Activated CD8-positive, alpha-beta T cell treated with anti-CD3 and anti-CD28 coated beads, Interleukin-2, amount 10 ng/mL, durations not matched to agents 7 days and 5 days (primary cell): ENCODE data around the gene NHLRC4. TPM values are rescaled to one million over a fixed set of nuclear protein-coding genes. Genes with fewer than 3 reads are reported as not detected.

Source experiments
- ATAC-seq: fragments of 150-1000 bp; cut with Tn5 transposase; one replicate; pipeline ENCODE4 v1.10.0; 2021; ENCODE audit warnings: moderate library complexity
- CTCF ChIA-PET: fragments of 350-600 bp; sonication (Branson Sonifier 250); formaldehyde crosslinking; loops from one replicate; lab custom pipeline; 2021; ENCODE audit warnings: antibody characterized with exemption; lab: Charles Lee
- POLR2A ChIA-PET: fragments of 350-600 bp; sonication (Branson Sonifier 250); formaldehyde crosslinking; loops from one replicate; lab custom pipeline; 2021; ENCODE audit warnings: antibody characterized with exemption; lab: Charles Lee
- DNase-seq: peaks from one replicate; pipeline ENCODE4 v3.0.0-alpha.2; 2020
- H3K27ac Mint-ChIP-seq: one replicate; pipeline ENCODE4 v1.8.0; 2021; ENCODE audit warnings: mild to moderate bottlenecking, mixed read lengths
- H3K27me3 Mint-ChIP-seq: one replicate; pipeline ENCODE4 v1.8.0; 2021; ENCODE audit warnings: low read depth, mixed read lengths
- H3K36me3 Mint-ChIP-seq: one replicate; pipeline ENCODE4 v1.8.0; 2021; ENCODE audit warnings: low read depth, mixed read lengths
- H3K4me1 Mint-ChIP-seq: one replicate; pipeline ENCODE4 v1.8.0; 2021; ENCODE audit warnings: low read depth, mixed read lengths
- H3K4me3 Mint-ChIP-seq: one replicate; pipeline ENCODE4 v1.8.0; 2021; ENCODE audit warnings: mild to moderate bottlenecking, mixed read lengths
- H3K9me3 Mint-ChIP-seq: one replicate; pipeline ENCODE4 v1.8.0; 2022; ENCODE audit warnings: mixed read lengths; ENCODE audit not compliant: insufficient read depth
- total RNA-seq, 2 experiments: library from RNA; stranded (reverse); gene quantifications; one replicate each; pipeline ENCODE4 v1.2.3, GENCODE V29; 2021

Gene NHLRC4
- total RNA-seq, 2 experiments from 2014 or later = 1.6 TPM

DNA sequence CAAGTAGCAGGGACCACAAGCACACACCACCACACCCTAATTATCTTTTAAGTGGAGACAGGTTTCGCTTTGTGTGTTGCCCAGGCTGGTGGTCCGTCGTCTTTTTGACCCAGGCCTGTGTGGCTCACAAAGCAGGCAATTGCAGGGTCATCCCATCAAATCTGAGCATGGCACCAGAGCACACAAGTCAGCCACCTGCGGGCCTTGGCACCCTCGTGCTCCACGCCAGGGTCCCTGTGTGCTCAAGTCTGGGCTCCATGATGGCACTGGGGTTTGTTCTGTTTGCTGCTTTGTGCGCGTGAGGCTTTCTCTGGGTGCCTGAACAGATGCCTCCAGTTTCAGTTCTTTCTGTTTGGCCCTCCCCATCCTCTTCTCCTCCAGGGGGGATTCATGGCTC, 41.7 kb upstream of the NHLRC4 start:
- CTCF ChIA-PET = no interaction called here

DNA sequence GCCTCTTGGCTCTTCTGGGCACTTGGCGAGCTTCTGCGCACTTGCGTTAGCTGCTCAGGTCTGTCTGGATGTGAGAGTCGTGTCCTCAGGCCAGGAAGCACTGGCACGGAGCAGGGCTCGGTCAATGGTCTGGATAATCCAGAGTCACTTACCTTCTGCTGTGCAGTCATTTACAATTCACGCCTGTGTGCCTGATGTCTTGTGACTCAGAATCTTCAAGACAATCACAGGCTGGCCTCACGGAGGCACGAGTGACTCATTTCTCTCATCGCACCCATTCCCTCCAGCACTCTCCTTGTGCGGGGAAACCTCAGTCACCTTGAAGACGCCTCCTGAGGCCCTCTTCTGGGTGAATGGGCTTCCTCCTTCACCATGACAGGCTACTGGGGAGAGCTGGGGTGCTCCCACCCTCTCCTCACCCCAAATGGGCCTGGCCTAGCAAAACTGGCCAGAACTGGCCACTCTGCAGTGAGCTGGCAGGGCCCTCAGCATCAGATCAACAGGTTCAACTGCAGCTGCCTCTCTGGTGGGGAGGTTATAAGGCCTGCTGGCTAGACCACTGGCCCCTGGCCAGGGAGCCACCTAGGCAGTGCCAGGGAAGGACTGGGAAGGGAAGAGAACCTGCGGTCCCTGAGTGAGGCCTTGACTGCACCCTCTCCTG, 41.2 kb upstream of the NHLRC4 start:
- no peaks in the 10 kb centered on the region for H3K27me3 Mint-ChIP-seq
- ChIA-PET CTCF (no interaction called here), POLR2A (interaction anchor here (0.6 kb wide), 1 partner anchor 143 kb away, joined by 4 read pairs; the partner anchor contains the start of gene RHOT2)
- peaks cover 34% of the 10 kb centered on the region for H3K4me1 Mint-ChIP-seq
- peak; percentile 77 for DNase-seq
- H3K27ac Mint-ChIP-seq = peak overlapping the region; percentile 90
- no peaks in the 10 kb centered on the region for H3K9me3 Mint-ChIP-seq
- H3K4me3 Mint-ChIP-seq = peak overlapping the region; percentile 81
- H3K36me3 Mint-ChIP-seq = peaks cover 13% of the 10 kb centered on the region
- ATAC-seq = peak; percentile 25

More for the DNA sequence above, 41.7 kb upstream of the NHLRC4 start:
- DNase-seq = no peak
- Mint-ChIP-seq H3K9me3 (no peaks in the 10 kb centered on the region), H3K27ac (peak overlapping the region; percentile 90), H3K36me3 (peaks cover 11% of the 10 kb centered on the region), H3K27me3 (no peaks in the 10 kb centered on the region), H3K4me1 (peaks cover 31% of the 10 kb centered on the region), H3K4me3 (peak overlapping the region; percentile 81)
- POLR2A ChIA-PET = no interaction called here
- ATAC-seq = no peak

DNA sequence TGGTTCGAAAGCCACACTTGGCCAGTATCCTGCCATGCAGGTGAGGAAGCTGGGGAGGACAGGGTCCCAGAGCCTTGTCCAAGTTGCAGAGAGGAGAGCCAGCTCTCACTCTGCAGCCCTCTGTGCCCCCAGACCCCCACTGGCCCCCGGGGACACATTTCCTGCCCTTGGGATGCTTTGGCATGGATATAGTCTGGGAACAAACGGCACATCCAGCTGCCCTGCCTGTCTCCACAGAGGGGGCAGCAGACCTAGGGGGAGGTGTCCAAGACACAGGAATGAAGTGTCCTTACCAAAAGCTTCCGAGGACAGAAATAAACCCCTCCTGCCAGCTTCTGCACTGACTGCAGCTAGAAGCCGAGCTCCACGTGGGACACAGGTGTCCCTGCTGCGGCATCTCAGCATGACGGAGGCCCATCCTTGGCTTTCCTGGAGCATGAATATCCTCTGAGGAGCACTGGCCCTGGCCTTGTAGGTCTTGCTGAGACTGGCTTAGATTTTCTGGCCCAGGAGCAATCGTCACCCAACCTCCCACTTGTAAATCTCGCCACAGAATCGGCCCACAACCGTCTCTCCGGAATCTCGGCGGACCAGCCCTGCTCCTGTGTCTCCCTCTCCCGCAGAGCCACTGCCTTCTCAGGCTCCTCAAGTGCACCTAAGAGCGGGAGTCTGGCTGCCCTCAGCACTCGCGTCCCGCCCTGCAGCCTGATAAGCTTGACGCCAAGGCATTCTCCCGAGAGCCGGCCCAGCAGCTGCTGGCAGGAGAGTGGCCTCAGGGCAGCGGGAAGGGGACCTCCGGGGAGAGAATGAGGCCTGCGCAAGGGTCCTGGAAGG, 40.4 kb upstream of the NHLRC4 start:
- POLR2A ChIA-PET = interaction anchor here (0.6 to 1.3 kb wide), 5 partner anchors 11 to 142 kb away, joined by 3 to 4 read pairs (median 3); partner anchors contain the start of genes METTL26, NHLRC4 and RHOT2
- Mint-ChIP-seq H3K4me1 (peaks cover 34% of the 10 kb centered on the region), H3K36me3 (peaks cover 13% of the 10 kb centered on the region), H3K27me3 (no peaks in the 10 kb centered on the region), H3K9me3 (no peaks in the 10 kb centered on the region), H3K27ac (peak overlapping the region; percentile 90), H3K4me3 (peak overlapping the region; percentile 81)
- peak; percentile 4 for ATAC-seq
- CTCF ChIA-PET = no interaction called here
- DNase-seq = peak; percentile 42

DNA sequence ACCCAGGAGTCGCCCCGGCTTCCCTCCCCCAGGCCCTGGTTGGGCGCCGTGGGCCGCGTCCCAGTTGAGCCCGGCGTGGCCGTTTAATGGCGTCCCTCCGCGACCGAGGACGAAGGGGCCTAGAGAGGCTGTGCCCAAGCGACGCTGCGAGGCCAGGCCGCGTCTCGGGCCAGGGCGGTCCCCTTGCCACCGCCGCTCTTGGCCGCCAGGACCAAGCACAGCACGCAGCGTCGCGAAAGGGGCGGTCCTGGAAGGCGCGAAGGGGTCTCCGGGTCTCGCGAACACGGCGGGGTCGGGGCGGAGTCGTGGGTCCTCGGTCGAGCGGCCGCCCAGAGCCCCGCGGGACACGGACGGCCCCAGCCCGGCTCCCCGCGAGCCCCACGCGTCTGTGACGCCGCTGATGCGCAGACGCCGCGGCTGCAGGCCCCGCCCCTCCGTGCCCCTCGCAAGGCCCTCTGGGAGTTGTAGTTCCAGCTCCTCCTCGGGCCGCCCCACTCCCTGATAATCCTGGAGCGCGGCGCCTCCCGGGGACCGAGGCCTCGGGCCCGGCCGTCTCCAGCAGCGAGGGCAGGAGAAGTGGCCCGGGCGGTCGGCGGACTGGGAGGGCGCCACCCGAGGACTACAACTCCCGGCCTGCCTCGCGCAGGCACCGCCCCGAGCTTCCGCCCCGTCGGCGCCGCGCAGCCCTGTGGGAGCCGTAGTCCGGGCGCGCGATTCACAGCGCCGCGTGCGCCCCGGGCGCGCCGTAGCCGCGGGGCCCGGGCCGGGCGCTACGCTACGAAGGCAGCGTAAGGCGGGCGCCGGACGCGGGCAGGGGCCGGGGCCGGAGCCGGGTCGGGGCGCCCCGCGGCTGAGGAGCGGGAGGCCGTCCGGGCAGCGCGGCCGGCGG, 39.5 kb upstream of the NHLRC4 start, which contains the start of gene CAPN15:
TSS of gene CAPN15 (plus strand) at position 698 of the 889 bp plus-strand sequence. CDS start 19,127 bp downstream, outside the sequence.
- peak within 1 kb of the TSS; percentile 93 for H3K4me3 Mint-ChIP-seq
- peaks cover 34% of the 10 kb centered on the region for H3K4me1 Mint-ChIP-seq
- CTCF ChIA-PET = interaction anchor here (0.8 kb wide), 1 partner anchor 8 kb away, joined by 4 read pairs; no protein-coding TSS in a partner anchor

DNA sequence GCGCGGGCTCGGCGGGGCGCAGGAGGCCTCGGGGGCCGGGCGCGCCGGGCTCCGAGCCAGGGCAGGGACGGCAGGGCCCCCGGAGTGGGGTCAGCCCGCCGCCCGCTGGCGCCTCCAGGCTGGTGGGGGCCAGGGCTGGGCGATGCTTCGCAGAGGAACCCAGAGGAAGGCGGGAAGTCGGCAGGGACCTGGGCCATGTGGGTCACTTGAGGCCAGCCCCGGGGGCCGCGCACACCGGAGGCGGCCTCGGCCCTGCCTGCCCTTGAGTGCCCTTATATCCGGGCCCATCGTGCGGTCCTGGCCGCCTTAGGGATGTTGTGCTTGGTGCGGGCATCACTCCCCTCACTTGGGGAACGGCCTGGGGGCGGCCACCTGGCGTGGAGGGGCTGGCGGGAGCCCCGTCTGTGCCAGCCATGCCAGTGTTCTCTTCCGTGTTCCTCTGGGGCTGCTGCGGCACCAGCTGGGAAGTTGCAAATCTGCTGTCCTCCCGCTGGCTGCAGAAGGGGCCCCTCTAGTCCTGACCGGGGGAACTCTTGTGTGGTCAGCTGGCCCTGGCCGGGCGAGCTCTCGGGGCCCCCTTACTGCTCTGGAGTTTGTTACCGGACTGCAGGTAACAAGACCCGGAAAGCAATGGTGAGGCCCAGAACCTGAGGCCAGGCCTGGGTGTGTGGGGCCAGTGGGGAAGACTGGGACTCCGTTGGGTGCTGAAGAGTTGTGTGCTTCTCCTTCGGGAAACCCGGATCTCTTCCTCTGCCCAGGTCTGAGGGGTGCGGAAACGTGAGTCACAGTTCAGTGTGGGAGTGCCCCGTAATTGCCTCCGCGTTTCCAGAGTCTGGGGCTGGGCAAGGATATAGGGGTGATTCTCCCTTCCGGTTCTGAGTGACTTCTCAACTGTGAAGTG, 38.4 kb upstream of the NHLRC4 start:
- peak overlapping the region; percentile 95 for H3K27ac Mint-ChIP-seq
- H3K4me3 Mint-ChIP-seq = peak overlapping the region; percentile 93
- peaks cover 13% of the 10 kb centered on the region for H3K36me3 Mint-ChIP-seq
- H3K4me1 Mint-ChIP-seq = peaks cover 34% of the 10 kb centered on the region
- no peaks in the 10 kb centered on the region for H3K27me3 Mint-ChIP-seq
- ChIA-PET POLR2A (interaction anchor here (0.8 to 1.4 kb wide), 7 partner anchors 8 to 157 kb away, joined by 3 read pairs; partner anchors contain the start of gene METTL26), CTCF (no interaction called here)
- ATAC-seq = peak; percentile 7
- no peaks in the 10 kb centered on the region for H3K9me3 Mint-ChIP-seq
- peak; percentile 46 for DNase-seq

More for the DNA sequence above, 39.5 kb upstream of the NHLRC4 start, which contains the start of gene CAPN15:
- peak; percentile 86 for DNase-seq
- Mint-ChIP-seq H3K36me3 (peaks cover 13% of the 10 kb centered on the region), H3K27me3 (no peaks in the 10 kb centered on the region), H3K9me3 (no peaks in the 10 kb centered on the region), H3K27ac (peak within 1 kb of the TSS; percentile 95)
- POLR2A ChIA-PET = interaction anchor here (0.6 to 1.3 kb wide), 7 partner anchors 8 to 156 kb away, joined by 3 to 4 read pairs (median 3); partner anchors contain the start of genes METTL26 and NHLRC4
- peak; percentile 83 for ATAC-seq

DNA sequence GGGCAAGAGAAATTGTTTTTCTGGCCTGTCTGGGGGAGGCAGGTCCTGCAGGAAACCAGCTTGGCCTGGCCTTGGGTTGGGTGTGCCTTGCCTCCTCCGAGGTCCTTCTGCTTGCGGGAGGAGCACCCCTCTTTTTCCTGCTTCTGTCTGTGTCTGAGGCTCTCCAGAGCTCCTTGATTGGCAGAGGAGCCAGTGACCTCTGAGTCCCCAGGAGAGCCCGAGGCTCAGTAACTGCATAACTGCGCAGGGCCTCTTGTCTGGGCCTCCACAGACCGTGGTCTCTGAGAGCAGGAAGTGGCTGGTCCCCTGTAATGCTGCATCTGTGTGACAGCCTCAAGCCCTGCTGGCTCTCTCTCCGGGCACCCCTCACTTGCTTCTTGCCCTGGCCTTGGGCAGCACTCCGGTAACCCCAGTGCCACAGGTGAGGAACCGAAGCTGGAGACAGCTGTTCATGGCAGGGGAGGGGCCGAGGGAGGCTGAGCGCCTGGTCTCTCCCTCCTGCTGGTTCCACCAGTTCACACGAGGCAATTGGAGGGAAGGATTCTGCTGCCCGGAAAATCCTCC, 37.7 kb upstream of the NHLRC4 start:
- Mint-ChIP-seq H3K9me3 (no peaks in the 10 kb centered on the region), H3K36me3 (peaks cover 13% of the 10 kb centered on the region), H3K4me1 (peaks cover 33% of the 10 kb centered on the region), H3K4me3 (peak overlapping the region; percentile 93), H3K27ac (peak overlapping the region; percentile 95), H3K27me3 (no peaks in the 10 kb centered on the region)
- DNase-seq = peak; percentile 67
- POLR2A ChIA-PET = interaction anchor here (0.8 to 1.4 kb wide), 5 partner anchors 8 to 60 kb away, joined by 3 read pairs; no protein-coding TSS in a partner anchor
- ATAC-seq = peak; percentile 18
- CTCF ChIA-PET = no interaction called here

DNA sequence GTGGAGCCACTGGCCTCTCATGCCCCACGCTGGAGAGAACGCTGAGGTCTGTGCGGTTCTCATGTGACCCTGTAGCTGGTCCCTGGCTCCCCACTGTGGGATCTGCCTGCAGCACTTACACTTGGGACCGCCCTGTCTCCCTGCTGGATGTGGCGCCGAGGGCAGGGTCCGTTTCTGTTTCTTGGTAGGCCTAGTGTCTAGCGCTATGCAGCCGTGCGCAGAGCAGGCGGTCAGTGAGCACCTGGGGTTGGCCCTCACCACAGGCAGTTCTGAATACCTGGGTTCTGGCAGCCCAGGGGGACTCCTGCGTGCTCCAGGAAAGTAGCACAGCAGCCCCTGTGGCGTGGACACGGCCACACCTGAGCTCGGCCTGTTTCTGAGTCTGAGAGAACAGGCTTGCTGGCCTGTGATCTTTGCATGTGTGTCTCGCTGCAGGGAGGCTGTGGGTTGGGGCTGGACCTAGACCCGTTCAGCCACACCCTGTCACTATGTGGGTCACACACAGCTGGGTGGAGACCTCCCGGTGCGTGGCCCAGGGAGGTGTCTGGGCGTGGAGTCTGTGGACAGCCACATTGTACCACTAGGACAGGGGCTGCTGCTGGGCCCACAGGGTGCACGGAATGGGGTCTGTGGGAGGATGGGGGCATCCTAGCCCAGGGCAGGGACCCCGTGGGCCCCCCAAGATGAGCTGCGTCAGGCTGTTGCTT, 36.5 kb upstream of the NHLRC4 start:
- POLR2A ChIA-PET = no interaction called here
- peak overlapping the region; percentile 93 for H3K4me3 Mint-ChIP-seq
- peaks cover 13% of the 10 kb centered on the region for H3K36me3 Mint-ChIP-seq
- peak overlapping the region; percentile 60 for H3K27ac Mint-ChIP-seq
- no peak for DNase-seq
- no peaks in the 10 kb centered on the region for H3K9me3 Mint-ChIP-seq
- CTCF ChIA-PET = no interaction called here
- no peak for ATAC-seq
- peaks cover 32% of the 10 kb centered on the region for H3K4me1 Mint-ChIP-seq
- H3K27me3 Mint-ChIP-seq = no peaks in the 10 kb centered on the region

DNA sequence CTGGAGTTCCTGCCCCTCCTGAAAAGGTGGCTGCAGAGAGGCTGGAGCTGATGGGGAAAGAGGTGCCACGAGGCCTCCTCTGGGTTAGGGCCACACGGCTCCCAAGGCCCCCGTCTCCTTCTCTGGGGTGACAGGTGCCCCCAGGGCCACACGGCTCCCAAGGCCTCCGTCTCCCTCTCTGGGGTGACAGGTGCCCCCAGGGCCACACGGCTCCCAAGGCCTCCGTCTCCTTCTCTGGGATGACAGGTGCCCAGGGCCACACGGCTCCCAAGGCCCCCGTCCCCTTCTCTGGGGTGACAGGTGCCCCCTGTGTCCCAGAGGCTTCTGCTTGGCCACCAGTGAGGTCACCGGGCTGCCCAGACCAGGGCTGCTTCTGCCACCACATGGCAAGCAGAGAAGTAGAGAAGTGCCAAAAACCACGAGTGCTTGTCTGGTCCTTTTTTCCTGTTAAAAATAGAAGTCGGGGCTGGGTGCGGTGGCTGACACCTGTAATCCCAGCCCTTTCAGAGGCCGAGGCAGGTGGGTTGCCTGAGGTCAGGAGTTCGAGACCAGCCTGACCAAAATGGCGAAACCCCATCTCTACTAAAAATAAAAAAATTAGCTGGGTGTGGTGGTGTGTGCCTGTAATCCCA, 35.2 kb upstream of the NHLRC4 start:
- ATAC-seq = no peak
- Mint-ChIP-seq H3K27me3 (no peaks in the 10 kb centered on the region), H3K4me3 (no peak overlapping the region), H3K4me1 (peaks cover 18% of the 10 kb centered on the region), H3K36me3 (peaks cover 11% of the 10 kb centered on the region), H3K9me3 (no peaks in the 10 kb centered on the region), H3K27ac (no peak overlapping the region)
- ChIA-PET POLR2A (no interaction called here), CTCF (no interaction called here)
- DNase-seq = no peak

DNA sequence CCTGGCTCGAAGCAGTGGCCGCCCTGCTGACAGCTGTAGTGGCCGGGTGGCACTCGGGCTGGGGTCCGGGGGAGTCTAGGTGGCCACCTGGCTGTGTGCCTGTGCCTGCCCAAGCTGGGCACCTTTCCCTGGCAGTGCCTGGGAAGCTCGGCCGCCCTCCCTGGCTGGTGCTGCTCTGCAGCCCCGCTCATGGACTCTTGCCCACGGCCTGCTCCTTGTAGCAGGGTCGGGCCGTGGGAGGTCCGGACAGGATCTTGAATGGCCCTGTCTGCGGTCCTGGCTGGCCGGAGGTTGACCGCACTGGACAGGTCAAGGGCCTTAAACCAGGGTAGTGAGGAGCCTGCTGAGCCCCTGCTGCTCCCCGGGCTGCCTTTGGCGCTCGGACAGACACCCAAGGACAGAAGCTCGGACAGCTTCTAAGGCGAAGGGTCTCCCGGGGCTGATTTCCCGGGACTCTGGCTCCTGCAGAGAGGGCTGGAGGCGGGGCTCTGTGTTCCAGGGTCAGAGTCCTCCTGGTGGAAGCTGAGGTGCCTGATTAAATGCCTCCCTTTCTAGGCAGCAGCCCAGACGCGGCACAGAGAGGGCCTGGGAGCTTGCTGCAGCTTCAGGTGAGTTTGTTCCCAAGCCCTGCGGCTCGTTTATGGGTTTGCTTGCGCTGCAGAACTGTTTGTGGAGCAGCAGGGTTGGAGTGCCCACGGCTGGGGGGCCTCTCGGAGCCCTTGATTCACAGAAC, 33.2 kb upstream of the NHLRC4 start:
- CTCF ChIA-PET = no interaction called here
- no peaks in the 10 kb centered on the region for H3K9me3 Mint-ChIP-seq

More for the DNA sequence above, 33.2 kb upstream of the NHLRC4 start:
- Mint-ChIP-seq H3K4me1 (peaks cover 17% of the 10 kb centered on the region), H3K36me3 (peaks cover 14% of the 10 kb centered on the region), H3K27me3 (no peaks in the 10 kb centered on the region), H3K27ac (no peak overlapping the region), H3K4me3 (no peak overlapping the region)
- ATAC-seq (no peak), DNase-seq (no peak)
- POLR2A ChIA-PET = no interaction called here
